ENCODE results near the gene TIMP4. TPM values are rescaled to one million over a fixed set of nuclear protein-coding genes. Genes with fewer than 3 reads are reported as not detected.

The TIMP4 gene
- total and polyA plus RNA-seq, 4 experiments from 2014 or later, result not detected

Other genes starting within 250 kb of the TIMP4 start
- gene SYN2, start 154.5 kb downstream of the TIMP4 start, total RNA-seq, result not detected
- gene SYN2, start 154.5 kb downstream of the TIMP4 start, polyA plus RNA-seq, result under 1 TPM in 1 of 2 donors, not detected in 1; 0.07 TPM
- under 1 TPM; 0.83 to 0.99 TPM for gene PPARG, start 130.2 kb upstream of the TIMP4 start, total RNA-seq
- gene PPARG, start 130.2 kb upstream of the TIMP4 start, polyA plus RNA-seq, result under 1 TPM in 1 of 2 donors, not detected in 1; 0.29 TPM